ENCODE data around the gene MEN1. TPM values are rescaled to one million over a fixed set of nuclear protein-coding genes. Genes with fewer than 3 reads are reported as not detected.

Gene MEN1
- total and polyA plus RNA-seq, 9 of the 15 experiments (the other 6 are each of a cell fraction or from before 2014, with no cell fraction given) = 3.4 to 57.2 (median 19.3) TPM

DNA sequence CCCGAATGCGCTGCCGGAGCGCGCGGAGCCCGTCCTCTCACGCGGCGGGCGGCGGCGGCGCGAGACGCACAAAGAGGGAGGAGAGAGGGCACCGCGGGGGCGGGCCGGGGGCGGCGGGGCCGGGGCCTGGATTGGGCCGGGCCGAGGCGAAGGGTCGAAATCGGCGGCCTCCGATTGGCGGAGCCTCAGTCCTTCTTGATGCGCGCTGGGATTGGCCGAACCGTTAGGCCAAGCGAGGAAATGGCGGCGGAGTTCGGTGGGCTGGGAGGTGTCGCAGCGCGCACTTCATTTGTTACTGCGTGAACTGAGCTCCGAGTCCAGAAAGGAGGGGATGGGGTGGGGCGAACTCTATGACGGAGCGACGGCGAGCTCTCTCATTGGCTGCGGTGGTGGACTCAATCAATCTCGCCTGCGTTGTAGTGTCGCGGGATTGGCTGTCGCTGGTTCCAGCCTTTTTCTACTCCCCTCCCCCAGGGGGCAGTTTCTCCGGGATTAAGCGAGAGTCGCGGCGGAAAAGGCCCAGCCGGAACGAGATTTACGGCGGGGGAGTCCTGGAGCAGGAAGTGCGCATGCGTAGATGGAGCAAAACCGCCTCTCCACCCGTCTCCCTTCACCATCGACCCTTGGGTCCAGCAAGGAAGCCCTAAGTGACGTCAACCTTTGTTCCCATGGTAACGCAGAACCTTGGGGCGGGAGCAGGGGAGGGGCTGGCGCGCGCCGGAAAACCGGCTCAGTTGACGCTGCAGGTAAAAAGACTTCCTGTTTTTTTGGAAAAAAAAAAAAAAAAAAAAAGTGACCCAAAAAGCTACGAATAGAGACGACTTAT is 31.7 kb downstream of the MEN1 start, which contains the start of gene SF1 (continued):
- TF ChIP-seq, protein P1, sequence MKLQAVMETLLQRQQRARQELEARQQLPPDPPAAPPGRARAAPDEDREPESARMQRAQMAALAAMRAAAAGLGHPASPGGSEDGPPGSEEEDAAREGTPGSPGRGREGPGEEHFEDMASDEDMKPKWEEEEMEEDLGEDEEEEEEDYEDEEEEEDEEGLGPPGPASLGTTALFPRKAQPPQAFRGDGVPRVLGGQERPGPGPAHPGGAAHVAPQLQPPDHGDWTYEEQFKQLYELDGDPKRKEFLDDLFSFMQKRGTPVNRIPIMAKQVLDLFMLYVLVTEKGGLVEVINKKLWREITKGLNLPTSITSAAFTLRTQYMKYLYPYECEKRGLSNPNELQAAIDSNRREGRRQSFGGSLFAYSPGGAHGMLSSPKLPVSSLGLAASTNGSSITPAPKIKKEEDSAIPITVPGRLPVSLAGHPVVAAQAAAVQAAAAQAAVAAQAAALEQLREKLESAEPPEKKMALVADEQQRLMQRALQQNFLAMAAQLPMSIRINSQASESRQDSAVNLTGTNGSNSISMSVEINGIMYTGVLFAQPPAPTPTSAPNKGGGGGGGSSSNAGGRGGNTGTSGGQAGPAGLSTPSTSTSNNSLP (IDR thresholded peaks at IDR 0.05; ENCODE audit: borderline replicate concordance, low read depth, low read length) = no peak; the same call in 1 of the 2 replicates
- no peak for TF ChIP-seq ZNF79 (CRISPR knock-in tag; IDR thresholded peaks at IDR 0.05; ENCODE audit: low read depth)
- no peak for TF ChIP-seq GATAD2B (IDR thresholded peaks at IDR 0.05; ENCODE audit: borderline replicate concordance)
- TF ChIP-seq NFIC (IDR thresholded peaks at IDR 0.05) = no peak
- TF ChIP-seq CCAR2 (IDR thresholded peaks at IDR 0.05; ENCODE audit: low read depth, low read length) = no peak
- no peak for TF ChIP-seq ZNF124 (CRISPR knock-in tag; IDR thresholded peaks at IDR 0.05)
- TF ChIP-seq, protein P2, sequence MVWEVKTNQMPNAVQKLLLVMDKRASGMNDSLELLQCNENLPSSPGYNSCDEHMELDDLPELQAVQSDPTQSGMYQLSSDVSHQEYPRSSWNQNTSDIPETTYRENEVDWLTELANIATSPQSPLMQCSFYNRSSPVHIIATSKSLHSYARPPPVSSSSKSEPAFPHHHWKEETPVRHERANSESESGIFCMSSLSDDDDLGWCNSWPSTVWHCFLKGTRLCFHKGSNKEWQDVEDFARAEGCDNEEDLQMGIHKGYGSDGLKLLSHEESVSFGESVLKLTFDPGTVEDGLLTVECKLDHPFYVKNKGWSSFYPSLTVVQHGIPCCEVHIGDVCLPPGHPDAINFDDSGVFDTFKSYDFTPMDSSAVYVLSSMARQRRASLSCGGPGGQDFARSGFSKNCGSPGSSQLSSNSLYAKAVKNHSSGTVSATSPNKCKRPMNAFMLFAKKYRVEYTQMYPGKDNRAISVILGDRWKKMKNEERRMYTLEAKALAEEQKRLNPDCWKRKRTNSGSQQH (CRISPR knock-in tag; IDR thresholded peaks at IDR 0.05) = no peak
- TF ChIP-seq, protein P3, sequence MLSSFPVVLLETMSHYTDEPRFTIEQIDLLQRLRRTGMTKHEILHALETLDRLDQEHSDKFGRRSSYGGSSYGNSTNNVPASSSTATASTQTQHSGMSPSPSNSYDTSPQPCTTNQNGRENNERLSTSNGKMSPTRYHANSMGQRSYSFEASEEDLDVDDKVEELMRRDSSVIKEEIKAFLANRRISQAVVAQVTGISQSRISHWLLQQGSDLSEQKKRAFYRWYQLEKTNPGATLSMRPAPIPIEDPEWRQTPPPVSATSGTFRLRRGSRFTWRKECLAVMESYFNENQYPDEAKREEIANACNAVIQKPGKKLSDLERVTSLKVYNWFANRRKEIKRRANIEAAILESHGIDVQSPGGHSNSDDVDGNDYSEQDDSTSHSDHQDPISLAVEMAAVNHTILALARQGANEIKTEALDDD (IDR thresholded peaks at IDR 0.05) = peak; percentile 56; the same call in 1 of the 2 replicates
- no peak for TF ChIP-seq GABPB2 (CRISPR knock-in tag; conservative IDR thresholded peaks at IDR 0.05)
- peak; percentile 89 for TF ChIP-seq POLR2A (conservative IDR thresholded peaks at IDR 0.05)
- peak; percentile 68 for TF ChIP-seq MAFF (IDR thresholded peaks at IDR 0.05; ENCODE audit: low read length)
- TF ChIP-seq FOXA3 (CRISPR knock-in tag; conservative IDR thresholded peaks at IDR 0.05 in 1 of 2, IDR thresholded peaks at IDR 0.05 in 1 of 2) = no peak
- TF ChIP-seq, protein P4, sequence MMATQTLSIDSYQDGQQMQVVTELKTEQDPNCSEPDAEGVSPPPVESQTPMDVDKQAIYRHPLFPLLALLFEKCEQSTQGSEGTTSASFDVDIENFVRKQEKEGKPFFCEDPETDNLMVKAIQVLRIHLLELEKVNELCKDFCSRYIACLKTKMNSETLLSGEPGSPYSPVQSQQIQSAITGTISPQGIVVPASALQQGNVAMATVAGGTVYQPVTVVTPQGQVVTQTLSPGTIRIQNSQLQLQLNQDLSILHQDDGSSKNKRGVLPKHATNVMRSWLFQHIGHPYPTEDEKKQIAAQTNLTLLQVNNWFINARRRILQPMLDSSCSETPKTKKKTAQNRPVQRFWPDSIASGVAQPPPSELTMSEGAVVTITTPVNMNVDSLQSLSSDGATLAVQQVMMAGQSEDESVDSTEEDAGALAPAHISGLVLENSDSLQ (IDR thresholded peaks at IDR 0.05) = peak; percentile 96
- no peak; the same call in 1 of the 2 replicates for TF ChIP-seq ESRRA (IDR thresholded peaks at IDR 0.05; ENCODE audit: borderline replicate concordance, low read depth)
- TF ChIP-seq FOXM1 (IDR thresholded peaks at IDR 0.05; ENCODE audit: low read depth) = no peak; the same call in 1 of the 2 replicates
- no peak for TF ChIP-seq FOXM1 (CRISPR knock-in tag; IDR thresholded peaks at IDR 0.05; ENCODE audit: low read depth)
- 0 out of 4 replicates have a peak, but pooled peaks of 1 of the 2 experiments have one; percentile 30 for TF ChIP-seq TBL1XR1 (IDR thresholded peaks at IDR 0.05; ENCODE audit: low read length in 2 of 2)
- TF ChIP-seq KAT2B (IDR thresholded peaks at IDR 0.05; ENCODE audit: low read depth, low read length) = peak; percentile 59
- TF ChIP-seq, protein P5, sequence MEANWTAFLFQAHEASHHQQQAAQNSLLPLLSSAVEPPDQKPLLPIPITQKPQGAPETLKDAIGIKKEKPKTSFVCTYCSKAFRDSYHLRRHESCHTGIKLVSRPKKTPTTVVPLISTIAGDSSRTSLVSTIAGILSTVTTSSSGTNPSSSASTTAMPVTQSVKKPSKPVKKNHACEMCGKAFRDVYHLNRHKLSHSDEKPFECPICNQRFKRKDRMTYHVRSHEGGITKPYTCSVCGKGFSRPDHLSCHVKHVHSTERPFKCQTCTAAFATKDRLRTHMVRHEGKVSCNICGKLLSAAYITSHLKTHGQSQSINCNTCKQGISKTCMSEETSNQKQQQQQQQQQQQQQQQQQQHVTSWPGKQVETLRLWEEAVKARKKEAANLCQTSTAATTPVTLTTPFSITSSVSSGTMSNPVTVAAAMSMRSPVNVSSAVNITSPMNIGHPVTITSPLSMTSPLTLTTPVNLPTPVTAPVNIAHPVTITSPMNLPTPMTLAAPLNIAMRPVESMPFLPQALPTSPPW (CRISPR knock-in tag; IDR thresholded peaks at IDR 0.05) = peak; percentile 78
- TF ChIP-seq NFYB (IDR thresholded peaks at IDR 0.05; ENCODE audit: extremely low read depth, insufficient read length) = peak; percentile 77
